GM21619 (cell line): ENCODE results near the gene ATP2A3.
"Not testable (repeated sequence)": the region's sequence is repeated elsewhere in the genome, so short reads cannot be mapped to it uniquely, and the experiment has no call there.

Experiments used
- ATAC-seq: cut with Tn5 transposase; IDR thresholded peaks from one replicate; pipeline ENCODE4 v1.9.1; 2021; ENCODE audit not compliant: unreplicated experiment

The ATP2A3 gene

GRCh38 chr17:3992370-3992769 is 28.1 kb upstream of the ATP2A3 start:
- no peak for ATAC-seq

GRCh38 chr17:3991699-3992098 is 27.5 kb upstream of the ATP2A3 start:
- ATAC-seq = not testable (repeated sequence)

- ATAC-seq = no peak
Observed at GRCh38 chr17:3990386-3991127, 26.3 kb upstream of the ATP2A3 start.

GRCh38 chr17:3989041-3989886 is 25.0 kb upstream of the ATP2A3 start:
- ATAC-seq = no peak

GRCh38 chr17:3988297-3989040 is 24.2 kb upstream of the ATP2A3 start:
- no peak for ATAC-seq

GRCh38 chr17:3986939-3987335 is 22.7 kb upstream of the ATP2A3 start:
- no peak for ATAC-seq

GRCh38 chr17:3986270-3986938 is 22.2 kb upstream of the ATP2A3 start:
- no peak for ATAC-seq

GRCh38 chr17:3985846-3986245 is 21.6 kb upstream of the ATP2A3 start:
- no peak for ATAC-seq

- ATAC-seq = no peak
Observed at GRCh38 chr17:3983606-3984484, 19.6 kb upstream of the ATP2A3 start.

GRCh38 chr17:3982541-3983017 is 18.3 kb upstream of the ATP2A3 start:
- no peak for ATAC-seq

- no peak for ATAC-seq
Observed at GRCh38 chr17:3982113-3982512, 17.9 kb upstream of the ATP2A3 start.

GRCh38 chr17:3981455-3981854 is 17.2 kb upstream of the ATP2A3 start:
- no peak for ATAC-seq

GRCh38 chr17:3980381-3981014 is 16.3 kb upstream of the ATP2A3 start:
- ATAC-seq = no peak

GRCh38 chr17:3979290-3979611 is 15.0 kb upstream of the ATP2A3 start:
- ATAC-seq = no peak

- ATAC-seq = no peak
Observed at GRCh38 chr17:3978421-3979289, 14.4 kb upstream of the ATP2A3 start.

GRCh38 chr17:3977387-3977786 is 13.2 kb upstream of the ATP2A3 start:
- no peak for ATAC-seq

- ATAC-seq = no peak
Observed at GRCh38 chr17:3976675-3977171, 12.5 kb upstream of the ATP2A3 start.

GRCh38 chr17:3974980-3975379 is 10.7 kb upstream of the ATP2A3 start:
- no peak for ATAC-seq
